Neural cell (in vitro differentiated cells): ENCODE measurements around the gene MYO18B. TPM values are rescaled to one million over a fixed set of nuclear protein-coding genes. Genes with fewer than 3 reads are reported as not detected.

Source experiments
- H2AFZ ChIP-seq: fragments of 200-600, 300-800 bp; sonication (generic), shearing (Covaris generic); 2 replicates; pipeline ENCODE4 v1.6.0; 2014; ENCODE audit warnings: low read depth, mild to moderate bottlenecking, antibody characterized with exemption, low read length, moderate library complexity
- H3F3A ChIP-seq: fragments of 200-600 bp; shearing (Covaris generic); 2 replicates; pipeline ENCODE4 v1.6.1; 2016; ENCODE audit warnings: mild to moderate bottlenecking, moderate library complexity, mixed read lengths, antibody characterized with exemption, low read length; ENCODE audit not compliant: insufficient read depth, poor library complexity, severe bottlenecking
- H3K27ac ChIP-seq: fragments of 200-600, 300-800 bp; sonication (generic), shearing (Covaris generic); 2 replicates; pipeline ENCODE4 v1.5.1; 2014; ENCODE audit warnings: mild to moderate bottlenecking, low read length, moderate library complexity
- H3K27me3 ChIP-seq: fragments of 300-800, 200-600 bp; sonication (generic), shearing (Covaris generic); 2 replicates; pipeline ENCODE4 v1.6.0; 2014; ENCODE audit warnings: mild to moderate bottlenecking, low read depth, low read length, moderate library complexity; ENCODE audit not compliant: insufficient read depth
- H3K36me3 ChIP-seq: fragments of 300-800, 200-600 bp; sonication (generic), shearing (Covaris generic); 2 replicates; pipeline ENCODE4 v1.5.1; 2014; ENCODE audit warnings: mild to moderate bottlenecking, antibody characterized with exemption, low read length, moderate library complexity; ENCODE audit not compliant: insufficient read depth
- H3K4me2 ChIP-seq: fragments of 300-800, 200-600 bp; sonication (generic), shearing (Covaris generic); 2 replicates; pipeline ENCODE4 v1.6.0; 2014; ENCODE audit warnings: mild to moderate bottlenecking, low read length
- H3K4me3 ChIP-seq: fragments of 300-800, 200-600 bp; sonication (generic), shearing (Covaris generic); 2 replicates; pipeline ENCODE4 v1.5.1; 2014; ENCODE audit warnings: mild to moderate bottlenecking, low read length, moderate library complexity
- H3K79me2 ChIP-seq: fragments of 200-600 bp; shearing (Covaris generic); replicated peaks from 2 replicates; pipeline ENCODE4 v1.6.0; 2014; ENCODE audit warnings: mild to moderate bottlenecking, low read length, moderate library complexity; ENCODE audit not compliant: insufficient read depth
- H3K9ac ChIP-seq: fragments of 300-800, 200-600 bp; sonication (generic), shearing (Covaris generic); 2 replicates; pipeline ENCODE4 v1.6.1; 2016; ENCODE audit warnings: mild to moderate bottlenecking, low read length, mixed read lengths
- H3K9me2 ChIP-seq: fragments of 200-600 bp; shearing (Covaris generic); 2 replicates; pipeline ENCODE4 v1.6.1; 2016; ENCODE audit warnings: mild to moderate bottlenecking, low read length, mixed read lengths; ENCODE audit not compliant: insufficient read depth
- H3K9me3 ChIP-seq: fragments of 200-600, 300-800 bp; sonication (generic), shearing (Covaris generic); 2 replicates; pipeline ENCODE4 v1.6.1; 2016; ENCODE audit warnings: mild to moderate bottlenecking, mixed run types, low read length, moderate library complexity, mixed read lengths
- H4K20me1 ChIP-seq: fragments of 200-600 bp; shearing (Covaris generic); 2 replicates; pipeline ENCODE4 v1.6.1; 2016; ENCODE audit warnings: mild to moderate bottlenecking, mixed run types; ENCODE audit not compliant: insufficient read depth
- CTCF ChIP-seq: fragments of 450-650 bp; IDR thresholded peaks from 2 replicates; pipeline ENCODE4 v1.5.1; 2014; ENCODE audit warnings: antibody characterized with exemption, mild to moderate bottlenecking, moderate library complexity; ENCODE audit not compliant: poor library complexity, severe bottlenecking
- EP300 ChIP-seq: fragments of 450-650 bp; conservative IDR thresholded peaks from 2 replicates; pipeline ENCODE4 v1.6.1; 2014; ENCODE audit warnings: antibody characterized with exemption, mild to moderate bottlenecking, moderate library complexity; ENCODE audit not compliant: poor library complexity, severe bottlenecking
- EZH2 ChIP-seq: fragments of 200-600, 300-800 bp; shearing (Covaris generic), sonication (generic); IDR thresholded peaks from 2 replicates; pipeline ENCODE4 v1.6.1; 2014; ENCODE audit warnings: antibody characterized with exemption, low read length, borderline replicate concordance, mild to moderate bottlenecking; ENCODE audit not compliant: insufficient read depth, poor library complexity, severe bottlenecking
- MXI1 ChIP-seq: fragments of 450-650 bp; conservative IDR thresholded peaks from 2 replicates; pipeline ENCODE4 v1.6.1; 2014; ENCODE audit warnings: antibody characterized with exemption, mild to moderate bottlenecking; ENCODE audit not compliant: poor library complexity, severe bottlenecking
- POLR2AphosphoS5 ChIP-seq: IDR thresholded peaks from 2 replicates; pipeline ENCODE4 v1.6.1; 2012
- RAD21 ChIP-seq: fragments of 450-650 bp; conservative IDR thresholded peaks from 2 replicates; pipeline ENCODE4 v1.6.1; 2014; ENCODE audit warnings: antibody characterized with exemption, mild to moderate bottlenecking, moderate library complexity
- REST ChIP-seq: IDR thresholded peaks from 2 replicates; pipeline ENCODE4 v1.6.1; 2012; ENCODE audit warnings: borderline replicate concordance
- SMC3 ChIP-seq: fragments of 450-650 bp; conservative IDR thresholded peaks from 2 replicates; pipeline ENCODE4 v1.6.1; 2014; ENCODE audit warnings: antibody characterized with exemption, mild to moderate bottlenecking, moderate library complexity; ENCODE audit not compliant: poor library complexity
- TAF1 ChIP-seq: IDR thresholded peaks from 2 replicates; pipeline ENCODE4 v1.6.1; 2012; ENCODE audit warnings: low read depth
- polyA plus RNA-seq: library from polyadenylated mRNA; depleted of rRNA; stranded (reverse); fragments of >200 nt; gene quantifications from 2 replicates; pipeline ENCODE4 v1.2.3, GENCODE V29; 2014

Gene MYO18B
- polyA plus RNA-seq, 1 donor from 2014 or later, result 0.71 TPM

GRCh38 chr22:25763239-25763777 is 21.3 kb downstream of the MYO18B start:
- Histone ChIP-seq H3K4me2 (no peak overlapping the region), H2AFZ (no peak overlapping the region), H3F3A (no peaks in the 10 kb centered on the region), H3K4me3 (no peak overlapping the region), H3K9me3 (peaks cover 4% of the 10 kb centered on the region), H3K27me3 (no peaks in the 10 kb centered on the region), H3K79me2 (no peaks in the 10 kb centered on the region), H4K20me1 (no peaks in the 10 kb centered on the region), H3K9me2 (no peaks in the 10 kb centered on the region), H3K27ac (no peak overlapping the region), H3K9ac (no peak overlapping the region), H3K36me3 (no peaks in the 10 kb centered on the region)
- TF ChIP-seq EP300, result no peak
- TF ChIP-seq MXI1, result no peak
- no peak for TF ChIP-seq EZH2
- TF ChIP-seq POLR2AphosphoS5, result no peak
- no peak for TF ChIP-seq RAD21
- TF ChIP-seq REST, result no peak
- TF ChIP-seq TAF1, result no peak
- no peak for TF ChIP-seq SMC3
- TF ChIP-seq CTCF, result no peak

DNA sequence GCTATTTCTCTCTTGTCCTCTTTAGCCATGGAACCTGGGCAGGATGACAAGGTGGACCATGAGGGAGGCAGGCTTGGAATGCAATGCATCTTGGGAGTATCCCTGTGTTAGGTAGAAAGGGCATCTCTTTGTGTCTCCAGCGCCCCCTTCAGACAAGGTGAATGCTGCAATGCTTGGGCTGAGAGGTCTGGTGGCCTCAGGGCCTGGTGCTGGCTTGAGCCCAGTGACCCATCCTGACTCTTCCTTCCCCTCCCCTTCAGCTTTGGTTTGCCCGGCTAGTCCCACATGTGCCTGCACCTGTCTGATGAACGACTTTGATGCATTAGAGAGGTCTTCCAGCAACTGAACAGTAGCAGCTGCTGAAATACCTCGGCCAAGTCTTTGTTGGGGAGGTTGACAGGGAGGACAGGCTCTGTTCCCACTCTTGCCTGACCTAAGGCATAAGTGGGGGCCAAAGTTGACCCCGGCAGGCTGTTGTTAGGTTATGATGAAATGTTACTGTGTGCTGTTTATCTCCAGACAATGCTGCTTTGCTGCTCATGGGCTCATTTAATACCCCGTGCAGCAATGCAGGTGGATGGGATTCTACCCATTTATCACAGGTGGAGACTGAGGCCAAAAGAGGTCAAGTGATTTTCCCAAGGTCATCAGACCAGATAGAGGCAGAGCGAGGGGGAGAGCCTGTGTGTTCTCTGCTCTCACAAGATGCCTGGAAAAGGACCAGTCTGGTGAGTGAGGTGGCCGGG is 22.5 kb downstream of the MYO18B start:
- Histone ChIP-seq H4K20me1 (no peaks in the 10 kb centered on the region), H2AFZ (no peak overlapping the region), H3F3A (no peaks in the 10 kb centered on the region), H3K4me2 (no peak overlapping the region), H3K9me3 (peaks cover 4% of the 10 kb centered on the region), H3K4me3 (no peak overlapping the region), H3K27me3 (no peaks in the 10 kb centered on the region), H3K79me2 (no peaks in the 10 kb centered on the region), H3K27ac (no peak overlapping the region), H3K36me3 (no peaks in the 10 kb centered on the region), H3K9ac (no peak overlapping the region), H3K9me2 (no peaks in the 10 kb centered on the region)
- no peak for TF ChIP-seq MXI1
- TF ChIP-seq TAF1, result no peak
